HL-60/S4 treated with retinoic acid at 250 ng/mL for 4 days and 3 days (cell line): ENCODE results near the gene RAB8A.
"Not testable (repeated sequence)": the region's sequence is repeated elsewhere in the genome, so short reads cannot be mapped to it uniquely, and the experiment has no call there.

Experiments
- in situ Hi-C: fragments of 300-500 bp; cut with MboI; formaldehyde crosslinking; loops from 2 replicates; pipeline ENCODE4 v1.7.0; 2022; ENCODE audit warnings: low sequenced_read_pairs

The RAB8A gene

DNA sequence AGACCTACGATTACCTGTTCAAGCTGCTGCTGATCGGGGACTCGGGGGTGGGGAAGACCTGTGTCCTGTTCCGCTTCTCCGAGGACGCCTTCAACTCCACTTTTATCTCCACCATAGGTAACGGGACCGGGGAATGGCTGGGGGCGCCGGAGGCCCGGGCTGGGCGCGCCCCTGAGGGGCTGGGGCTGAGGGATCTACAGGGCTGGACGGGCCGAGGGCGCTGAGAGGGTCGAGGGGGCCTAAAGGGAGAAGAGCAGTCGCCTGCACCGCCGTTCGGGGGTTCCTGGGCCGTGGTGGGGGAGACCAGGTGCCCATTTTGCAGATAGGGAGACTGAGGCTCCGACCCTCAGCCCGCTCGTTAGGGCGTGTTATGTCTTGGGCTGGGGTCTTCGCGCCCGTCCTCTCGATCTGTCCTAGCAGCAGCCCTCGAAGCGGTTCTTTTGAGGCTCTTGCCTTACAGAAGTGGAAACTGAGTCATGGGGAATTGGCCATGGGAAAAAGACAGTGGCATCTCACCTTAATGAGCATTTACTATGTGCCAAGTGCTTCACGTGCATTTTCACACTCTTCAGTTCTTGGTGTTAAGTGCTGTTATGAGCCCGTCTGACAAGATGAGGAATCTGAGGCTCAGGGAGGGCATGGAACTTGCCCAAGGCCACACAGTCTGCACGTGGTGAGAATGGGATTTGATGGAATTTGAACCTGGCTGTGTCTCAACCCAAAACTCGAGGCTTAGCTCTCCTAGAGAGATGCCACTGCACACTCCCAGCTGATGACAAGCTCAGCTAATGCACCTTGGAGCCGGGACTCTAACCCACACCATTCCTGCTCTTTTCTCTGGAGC, 442 bp downstream of the RAB8A start:
- in situ Hi-C loops: no loop called here

DNA sequence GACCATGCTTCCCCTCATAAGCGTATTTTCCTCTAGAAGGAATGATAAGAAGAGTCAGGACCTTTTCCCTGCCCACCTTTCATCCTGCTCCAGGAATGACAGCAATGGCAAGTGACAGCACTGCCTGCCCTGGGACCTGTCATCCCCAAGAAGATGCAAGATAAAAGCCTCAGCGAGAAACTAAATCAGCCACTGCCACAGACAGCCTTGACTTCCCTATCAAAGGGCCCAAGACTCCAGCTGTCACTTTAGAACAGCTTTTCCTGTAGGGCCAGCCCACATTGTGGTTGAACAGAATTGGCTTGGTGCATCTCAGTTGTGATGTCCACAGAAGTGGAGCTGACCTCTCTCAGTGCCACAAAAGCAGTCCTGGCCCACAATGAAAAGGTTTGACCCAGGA, 1.1 kb downstream of the RAB8A start:
- in situ Hi-C loops: no loop called here

DNA sequence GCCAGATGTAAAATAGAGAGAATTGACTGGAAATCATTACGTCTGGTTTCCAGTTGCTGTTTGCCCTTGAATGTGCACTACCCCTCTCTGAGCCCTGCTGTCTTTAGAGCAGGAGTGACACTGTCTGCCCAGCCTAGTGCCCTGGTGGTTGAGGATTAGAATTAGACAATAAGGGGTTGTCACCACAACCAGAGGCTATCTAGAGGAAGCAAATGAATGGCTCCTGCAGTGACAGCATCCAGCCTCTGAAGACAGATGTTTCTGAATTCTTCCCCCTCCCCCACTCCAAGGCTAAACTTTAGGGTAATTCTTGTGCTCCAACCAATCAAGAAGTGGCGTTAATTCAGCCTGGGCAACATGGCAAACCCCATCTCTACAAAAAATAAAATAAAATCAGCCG, 2.0 kb downstream of the RAB8A start:
- in situ Hi-C loops: no loop called here

DNA sequence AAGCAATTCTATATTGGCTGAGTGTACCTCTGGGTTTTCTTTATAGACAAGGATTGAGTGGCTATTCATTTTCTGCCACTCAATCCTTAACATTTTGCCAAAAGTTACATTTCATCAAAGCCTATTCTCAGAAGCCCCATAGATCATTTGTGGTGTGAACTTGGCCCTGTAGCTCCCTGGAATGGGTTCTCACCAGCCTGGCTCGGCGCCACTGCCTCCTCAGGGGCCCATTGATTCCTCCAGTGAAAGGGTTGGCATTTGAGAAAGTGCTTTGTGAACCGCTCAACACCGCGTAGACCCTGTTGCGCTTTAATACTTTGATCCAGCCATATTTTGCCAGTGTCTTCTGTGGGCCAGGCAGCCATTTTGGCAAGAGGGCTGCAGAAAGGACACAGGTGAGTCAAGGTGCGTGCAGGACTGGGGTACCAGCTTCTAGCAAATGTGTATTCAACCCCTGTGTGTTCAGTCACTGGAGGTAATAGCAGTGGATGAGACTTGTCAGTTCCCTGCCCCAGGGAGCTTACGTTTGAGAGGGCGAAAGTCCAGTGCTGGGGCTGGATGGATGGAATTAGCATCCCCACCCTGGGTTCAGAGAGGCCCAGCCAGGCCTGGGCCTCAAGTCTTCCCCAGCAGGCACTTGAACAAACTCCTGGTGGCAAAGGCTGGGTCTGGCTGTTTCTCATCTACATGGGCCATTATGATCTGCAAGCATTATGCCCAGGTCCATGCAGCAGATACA, 3.8 kb downstream of the RAB8A start:
- in situ Hi-C loops: no loop called here

DNA sequence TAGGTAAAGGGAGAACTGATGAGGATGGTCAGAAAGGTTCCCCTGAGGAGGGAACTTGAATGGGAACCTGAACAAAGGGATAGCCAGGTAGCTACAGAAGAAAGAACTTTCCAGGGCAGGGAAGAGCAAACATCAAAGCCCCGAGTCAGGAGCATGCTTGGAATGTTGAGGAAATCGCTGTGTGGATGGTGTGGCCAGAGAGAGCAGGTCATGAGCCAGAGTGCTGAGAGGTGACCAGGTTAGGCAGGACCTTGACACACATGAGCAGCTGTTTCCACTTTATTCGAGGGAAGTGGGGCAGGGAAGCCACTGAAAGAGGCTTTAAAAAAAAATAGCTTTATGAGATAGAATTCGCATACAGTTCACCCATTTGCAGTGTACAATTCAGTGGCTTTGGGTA, 4.4 kb downstream of the RAB8A start:
- in situ Hi-C loops: no loop called here

DNA sequence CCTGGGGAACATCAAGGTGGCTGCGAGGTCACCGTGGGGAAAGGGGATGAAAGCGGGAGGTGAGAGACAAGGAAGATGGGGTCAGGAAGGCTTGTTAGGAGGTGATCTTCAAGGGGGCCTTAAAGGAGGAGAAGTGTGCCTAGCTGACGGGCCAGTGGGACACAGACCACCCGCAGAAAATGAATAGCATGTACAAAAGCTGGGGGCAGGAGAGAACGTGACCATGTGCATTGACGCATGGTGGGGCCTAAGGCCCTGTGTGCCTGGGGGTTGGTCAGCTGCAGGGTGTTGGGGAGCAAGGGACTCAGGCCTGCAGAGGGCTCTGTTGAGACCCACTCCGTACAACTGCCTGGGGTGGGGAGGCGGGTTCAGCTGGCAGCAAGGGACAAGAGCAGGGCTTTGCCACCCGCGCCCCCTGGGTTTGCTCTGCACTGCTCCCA, 5.9 kb downstream of the RAB8A start:
- in situ Hi-C loops: no loop called here

DNA sequence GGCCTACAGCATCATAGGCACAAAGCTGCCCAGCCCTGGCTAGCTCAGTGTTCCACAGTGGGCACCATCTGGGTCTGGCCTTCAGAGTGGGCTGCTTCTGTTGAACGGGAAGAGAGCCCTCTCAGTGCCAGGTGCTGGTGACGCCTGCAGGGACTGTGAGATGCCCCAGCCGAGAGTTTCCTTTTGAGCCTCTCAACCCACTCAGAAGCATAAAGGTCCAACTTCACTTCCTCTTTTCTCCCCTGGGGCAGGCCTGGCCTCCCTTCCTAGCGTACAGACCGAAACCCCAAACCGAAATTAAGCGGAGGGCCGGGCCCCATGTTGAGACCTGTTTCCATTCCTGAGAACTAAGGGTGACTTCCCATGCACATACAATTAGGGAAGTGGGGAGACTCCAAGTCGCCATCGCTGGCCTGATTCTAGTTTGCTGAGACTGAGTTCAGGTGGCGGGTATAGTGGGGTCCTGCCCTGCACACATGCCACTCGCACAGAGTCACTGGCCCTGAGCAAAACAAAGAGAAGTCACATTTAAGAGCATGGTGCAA, 6.9 kb downstream of the RAB8A start:
- in situ Hi-C loops: no loop called here

DNA sequence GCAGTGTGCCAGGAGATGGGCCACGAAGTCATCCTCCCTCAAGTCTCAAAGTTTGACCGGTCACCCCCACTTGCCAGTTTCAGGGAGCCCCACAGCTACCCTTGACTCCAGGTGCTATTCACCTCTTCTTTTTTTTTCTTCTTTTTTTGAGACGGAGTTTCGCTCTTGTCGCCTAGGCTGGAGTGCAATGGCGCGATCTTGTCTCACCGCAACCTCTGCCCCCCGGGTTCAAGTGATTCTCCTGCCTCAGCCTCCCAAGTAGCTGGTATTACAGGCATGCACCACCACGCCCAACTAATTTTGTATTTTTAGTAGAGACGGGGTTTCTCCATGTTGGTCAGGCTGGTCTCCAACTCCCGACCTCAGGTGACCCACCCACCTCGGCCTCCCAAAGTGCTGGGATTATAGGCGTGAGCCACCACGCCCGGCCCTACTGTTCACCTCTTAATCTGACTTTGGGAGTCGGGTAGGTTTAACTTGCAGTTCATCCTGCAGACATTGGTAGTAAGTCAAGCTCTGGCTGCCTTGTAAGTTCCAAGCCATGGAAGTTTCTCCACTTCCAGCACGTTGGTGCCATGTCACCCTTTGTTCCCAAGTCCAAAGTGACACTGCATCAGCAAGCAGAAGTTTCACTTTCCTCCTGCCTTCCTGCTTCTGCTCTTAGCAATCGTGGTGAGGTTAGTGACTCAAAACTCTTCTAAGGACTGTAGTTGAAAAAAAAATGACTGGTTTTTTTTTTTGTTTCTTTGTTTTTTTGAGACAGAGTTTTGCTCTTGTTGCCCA, 7.6 kb downstream of the RAB8A start:
- in situ Hi-C loops: not testable (repeated sequence)

DNA sequence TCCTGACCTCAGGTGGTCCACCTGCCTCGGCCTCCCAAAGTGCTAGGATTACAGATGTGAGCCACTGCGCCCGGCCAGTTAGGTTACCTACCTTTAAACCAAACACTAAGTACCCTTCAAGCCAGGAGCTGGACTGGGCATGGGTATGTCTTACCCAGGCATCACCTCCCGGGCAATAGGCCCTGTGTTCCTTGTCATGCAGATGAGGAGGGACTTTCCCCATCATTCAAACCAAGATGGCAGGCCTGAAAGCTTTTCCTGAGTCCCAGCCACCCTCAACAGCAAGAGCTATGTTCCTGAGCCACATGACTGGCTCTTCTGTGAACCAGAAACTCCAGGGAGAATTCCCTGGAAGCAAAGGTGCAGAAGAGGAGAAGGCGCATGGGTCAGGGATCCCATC, 9.5 kb downstream of the RAB8A start:
- in situ Hi-C loops: no loop called here

DNA sequence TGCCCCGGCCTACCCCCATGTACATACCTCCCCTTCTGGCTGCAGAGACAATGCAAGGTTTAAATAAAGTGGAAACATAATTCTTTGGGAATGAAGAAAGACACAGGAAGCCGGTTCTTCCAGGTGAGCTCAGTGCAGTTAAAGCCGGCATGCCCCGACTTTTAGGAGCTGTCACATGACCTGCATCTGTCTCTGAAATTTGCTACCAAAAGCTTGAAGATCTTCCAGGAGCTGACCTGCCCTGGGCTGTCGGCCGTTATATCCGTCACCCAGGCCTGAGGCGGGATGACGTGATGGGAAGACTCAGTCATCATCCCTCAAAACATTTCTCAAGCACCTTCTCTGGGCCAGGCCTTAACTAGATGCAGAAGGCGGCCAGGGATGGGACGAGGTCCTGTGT, 10.3 kb downstream of the RAB8A start:
- in situ Hi-C loops: no loop called here

DNA sequence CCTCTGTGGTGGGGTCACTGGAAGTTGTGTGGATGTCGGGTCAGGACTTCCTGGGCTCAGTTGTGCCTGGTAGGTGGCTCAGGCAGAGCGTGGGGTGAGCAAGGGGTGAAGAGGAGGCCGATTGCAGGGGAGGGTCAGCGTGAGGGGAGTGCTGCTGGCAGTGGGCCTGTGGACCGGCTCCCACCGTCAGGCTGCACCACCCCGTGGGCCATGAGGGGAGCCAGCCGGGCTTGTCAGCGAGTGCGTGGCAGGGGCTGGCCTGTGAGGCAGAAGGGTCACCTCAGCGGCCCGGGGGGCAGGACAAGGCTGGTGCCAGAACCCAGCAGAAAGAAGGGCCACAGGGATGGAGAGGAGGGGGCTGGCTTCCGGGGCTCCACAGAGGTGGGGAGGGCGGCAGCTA, 13.3 kb downstream of the RAB8A start:
- in situ Hi-C loops: no loop called here

DNA sequence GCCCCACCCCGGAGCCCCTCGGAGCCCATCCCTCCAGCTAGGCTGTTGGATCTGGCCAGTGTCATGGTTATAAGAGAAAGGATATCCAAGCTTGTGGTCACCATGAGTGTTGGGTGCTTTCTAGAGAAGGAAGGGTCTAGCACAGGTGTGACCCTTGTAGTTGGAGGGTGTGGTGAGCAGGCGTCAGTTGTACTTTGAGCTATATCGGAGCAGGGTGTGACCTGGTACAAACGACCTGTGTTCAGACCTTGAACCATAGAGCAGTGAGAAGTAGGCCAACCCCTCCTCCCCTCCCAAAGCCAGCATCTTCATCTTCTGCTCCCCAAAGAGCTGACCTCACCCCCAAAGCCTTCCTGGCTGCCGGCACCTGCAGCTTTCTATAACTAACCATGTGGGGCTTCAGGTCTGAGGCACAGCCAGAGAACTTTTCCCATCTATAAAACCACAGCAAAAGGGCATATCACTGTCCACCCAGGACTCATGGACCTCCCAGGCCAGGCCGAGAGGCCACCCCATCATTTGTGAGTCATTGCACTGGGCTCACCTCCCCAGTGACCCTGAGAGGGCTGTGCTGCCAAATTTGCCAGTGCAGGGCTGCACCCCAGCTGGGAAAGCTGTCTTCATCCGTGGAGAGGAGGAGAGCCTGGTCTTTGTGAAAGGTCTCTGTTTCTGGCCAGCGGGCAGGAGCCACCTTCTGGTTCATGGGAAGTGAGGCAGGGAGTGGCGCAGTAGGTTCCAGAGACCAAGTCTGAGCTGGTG, 14.2 kb downstream of the RAB8A start:
- in situ Hi-C loops: no loop called here

DNA sequence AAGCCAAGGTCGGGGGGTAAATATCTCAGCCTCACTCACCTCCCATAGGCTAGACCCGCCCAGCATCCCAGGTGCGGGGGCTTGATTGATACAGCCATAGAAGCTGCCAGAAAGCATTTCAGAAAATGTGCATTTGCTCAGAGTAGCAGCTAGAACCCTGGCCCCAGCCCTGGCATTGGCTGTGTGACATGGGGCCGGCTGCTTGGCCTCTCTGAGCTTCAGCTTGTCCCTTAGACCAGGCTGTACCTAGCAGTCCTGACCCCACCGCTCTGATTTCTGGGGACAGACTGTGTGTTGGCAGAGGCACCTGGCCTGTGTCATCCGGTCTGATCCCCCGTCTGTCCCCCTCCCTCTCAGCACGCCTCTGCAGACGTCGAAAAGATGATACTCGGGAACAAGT, 15.4 kb downstream of the RAB8A start:
- in situ Hi-C loops: no loop called here

DNA sequence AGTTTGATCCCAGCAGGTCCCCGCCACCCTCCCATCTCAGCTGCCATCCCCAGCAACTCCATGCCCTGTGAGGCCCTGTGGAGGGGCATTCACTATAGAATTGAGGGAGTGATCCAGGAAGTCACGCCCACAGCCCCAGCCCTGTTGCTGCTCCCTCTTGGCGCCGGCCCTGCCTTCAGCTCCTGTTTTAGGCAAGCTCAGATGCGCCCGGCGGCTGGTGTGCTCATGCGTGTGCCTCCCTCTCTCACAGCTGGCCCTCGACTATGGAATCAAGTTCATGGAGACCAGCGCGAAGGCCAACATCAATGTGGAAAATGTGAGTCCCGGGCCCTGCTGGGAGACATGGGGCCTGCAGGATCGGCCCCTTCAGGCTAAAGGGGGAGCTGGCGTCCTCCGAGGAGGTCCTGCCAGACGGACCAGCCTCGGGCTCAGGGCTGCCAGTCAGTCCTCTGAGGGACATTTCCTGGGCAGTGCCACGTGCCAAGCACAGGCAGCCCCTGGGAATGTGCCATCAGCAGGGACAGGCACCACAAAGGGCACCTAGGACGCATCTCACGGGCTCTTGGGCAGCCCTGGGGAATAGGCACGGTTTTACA, 16.2 kb downstream of the RAB8A start:
- in situ Hi-C loops: no loop called here

DNA sequence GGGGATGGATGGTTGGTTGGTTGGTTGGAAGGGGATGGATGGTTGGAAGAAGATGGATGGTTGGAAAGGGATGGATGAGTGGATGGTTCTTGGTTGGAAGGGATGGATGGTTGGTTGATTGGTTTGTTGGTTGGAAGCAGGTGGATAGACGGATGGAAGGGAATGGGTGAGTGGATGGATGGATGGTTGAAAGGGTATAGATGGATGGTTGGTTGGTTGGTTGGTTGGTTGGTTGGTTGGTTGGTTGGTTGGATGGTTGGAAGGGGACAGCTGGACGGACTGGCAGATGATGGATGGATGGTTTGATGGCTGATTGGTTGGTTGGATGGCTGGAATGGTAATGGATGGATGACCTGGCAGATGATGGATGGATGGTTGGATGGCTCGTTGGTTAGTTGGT, 20.0 kb downstream of the RAB8A start:
- in situ Hi-C loops: no loop called here

DNA sequence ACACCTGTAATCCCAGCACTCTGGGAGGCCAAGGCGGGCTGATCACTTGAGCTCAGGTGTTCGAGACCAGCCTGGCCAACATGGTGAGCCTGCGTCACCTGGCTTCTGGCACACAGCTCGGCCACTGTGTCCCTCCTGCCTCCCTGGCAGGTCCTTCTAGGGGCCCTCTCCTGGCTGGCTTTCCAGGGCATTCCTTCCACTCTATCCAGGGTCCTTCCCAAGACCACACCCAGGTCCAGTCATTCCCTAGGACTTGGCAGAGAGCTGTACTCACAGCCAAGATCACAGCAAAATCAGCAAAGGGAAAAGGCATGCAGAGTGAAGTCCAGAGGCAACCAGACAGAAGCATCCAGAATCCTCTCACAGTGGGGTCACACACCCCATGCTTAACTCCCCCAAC, 22.1 kb downstream of the RAB8A start:
- in situ Hi-C loops: no loop called here

DNA sequence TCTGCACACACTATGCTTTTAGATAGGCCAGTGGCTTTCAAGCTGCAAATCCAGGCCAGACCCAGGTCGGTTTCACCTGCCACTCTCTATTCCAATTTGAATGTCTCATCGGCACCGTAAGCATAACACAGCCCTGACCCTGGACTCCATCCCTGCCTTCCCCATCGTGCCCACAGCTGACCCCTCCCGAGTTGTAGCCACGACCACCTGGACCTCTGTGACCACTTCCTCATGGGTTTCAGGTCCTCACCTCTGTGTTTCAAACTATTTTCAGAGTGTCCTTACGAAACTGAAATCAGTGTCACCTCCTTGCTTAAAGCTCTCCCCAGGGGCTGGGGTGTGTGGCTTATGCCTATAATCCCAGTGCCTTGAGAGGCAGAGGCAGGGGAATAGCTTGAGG, 22.8 kb downstream of the RAB8A start:
- in situ Hi-C loops: no loop called here

DNA sequence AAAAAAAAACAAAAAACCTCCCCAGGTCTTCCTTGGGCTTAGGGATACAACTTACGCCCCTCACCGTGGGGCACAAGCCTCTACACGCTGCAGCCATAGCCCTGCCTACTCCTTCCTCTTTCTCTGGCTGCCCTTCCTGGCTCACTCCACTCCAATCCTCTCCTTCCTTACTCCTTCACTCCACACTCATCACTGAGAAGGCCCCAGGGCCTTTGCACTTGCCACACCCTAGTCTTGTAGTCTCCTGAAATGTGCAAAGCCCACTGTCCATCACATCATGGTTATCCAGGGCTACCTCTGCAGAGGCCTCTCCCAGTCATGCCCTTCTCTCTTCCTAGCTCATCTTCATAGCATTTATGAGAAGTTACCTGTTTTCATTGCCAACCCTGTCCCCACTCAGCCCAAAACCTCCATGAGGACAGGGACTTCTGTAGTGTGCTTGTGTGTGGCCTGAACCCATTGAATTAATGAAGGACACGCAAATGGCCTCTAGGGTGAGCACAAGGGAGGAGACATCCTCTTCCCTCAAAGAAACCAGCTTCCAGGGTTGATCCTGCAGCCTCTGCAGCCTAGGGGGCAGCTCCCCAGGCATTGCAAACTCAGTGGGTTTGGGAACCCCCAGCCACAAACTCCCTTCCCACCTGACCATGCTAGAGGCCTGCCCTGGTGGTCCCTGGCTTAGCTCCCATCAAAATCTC, 23.9 kb downstream of the RAB8A start:
- in situ Hi-C loops: no loop called here

DNA sequence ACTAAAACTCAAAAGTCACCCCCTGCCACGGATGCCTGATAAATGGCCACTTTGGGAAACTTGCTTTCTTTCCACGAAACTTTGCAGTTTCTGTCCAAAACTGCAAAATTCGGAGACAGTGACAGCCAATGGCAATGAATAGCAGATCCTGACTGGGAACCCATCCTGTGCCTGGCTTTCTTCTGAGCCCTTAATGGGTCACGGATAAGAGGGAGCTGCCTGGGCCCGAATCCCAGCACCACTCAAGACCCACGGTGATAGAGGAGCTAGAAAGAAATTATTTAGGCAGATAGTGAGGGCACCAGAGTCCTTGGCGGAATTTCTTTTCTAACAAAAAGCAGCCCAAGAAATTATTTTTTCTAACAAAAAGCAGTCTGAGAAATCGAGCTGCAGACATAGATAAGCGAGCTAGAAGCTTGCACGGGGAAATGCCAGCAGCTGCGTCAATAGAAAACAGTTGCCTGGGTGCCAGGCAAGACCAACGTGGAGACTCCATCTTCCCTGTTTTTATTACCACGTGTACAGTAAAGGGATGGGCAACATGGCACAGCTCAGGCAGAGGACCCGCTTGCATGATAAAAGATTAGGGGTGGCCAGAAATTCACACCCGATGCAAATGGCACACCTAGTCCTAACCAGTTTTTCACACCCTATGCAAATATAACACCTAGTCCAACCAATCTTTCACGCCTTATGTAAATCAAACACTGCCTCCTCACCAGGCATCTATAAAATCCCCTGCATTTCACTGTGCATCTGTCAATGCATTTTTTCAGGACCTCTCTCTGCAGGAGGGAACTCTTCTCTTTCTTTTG, 24.7 kb downstream of the RAB8A start:
- in situ Hi-C loops: no loop called here
